HEK293T (cell line): ENCODE measurements around the gene CBY1.

Source experiments
- BHLHE40 ChIP-seq: fragments of 450-650 bp; IDR thresholded peaks from 2 replicates; pipeline ENCODE4 v1.6.1; 2016; ENCODE audit warnings: mild to moderate bottlenecking, moderate library complexity, borderline replicate concordance
- FOXA1 ChIP-seq: fragments of 450-650 bp; IDR thresholded peaks from 2 replicates; pipeline ENCODE4 v1.6.1; 2016; ENCODE audit warnings: mild to moderate bottlenecking
- HDGF ChIP-seq: fragments of 450-650 bp; IDR thresholded peaks from 2 replicates; pipeline ENCODE4 v1.6.1; 2017; ENCODE audit warnings: antibody characterized with exemption, borderline replicate concordance
- NFRKB ChIP-seq: fragments of 450-650 bp; IDR thresholded peaks from 2 replicates; pipeline ENCODE4 v1.6.1; 2016; ENCODE audit warnings: mild to moderate bottlenecking, moderate library complexity

DNA sequence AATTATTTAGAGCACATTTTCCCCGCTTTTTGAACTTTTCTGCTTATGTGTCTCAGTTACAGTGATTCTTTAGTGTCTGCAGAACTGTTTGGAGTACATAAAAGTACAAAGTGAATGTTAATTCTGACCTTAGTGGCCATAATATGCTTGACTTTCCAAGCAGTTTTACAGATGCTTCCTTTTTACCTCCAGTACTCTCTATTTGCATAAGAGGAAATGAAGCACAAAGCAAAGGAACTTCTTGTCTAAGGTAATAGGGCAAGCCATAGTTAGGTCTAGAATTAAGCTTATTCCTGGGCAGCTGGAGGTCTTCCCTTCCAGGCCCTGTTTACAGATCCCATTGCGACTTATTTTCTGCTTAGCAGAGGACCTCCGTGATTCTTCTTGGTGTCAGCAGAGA, 52.9 kb downstream of the CBY1 start:
- TF ChIP-seq HDGF = no peak
- no peak for TF ChIP-seq BHLHE40
- TF ChIP-seq NFRKB = no peak
- no peak for TF ChIP-seq FOXA1
